Measurements from ENCODE around the gene BOLA3. TPM values are rescaled to one million over a fixed set of nuclear protein-coding genes. Genes with fewer than 3 reads are reported as not detected.

Gene BOLA3
- total RNA-seq, 2 donors from 2014 or later, result 60.4 to 174 TPM

- DNase-seq (ENCODE audit: low spot score), result no peak
- Histone ChIP-seq H3K27ac (no peak overlapping the region), H3K9me3 (peaks cover 0 to 4% of the 10 kb centered on the region in 2 donors), H3K36me3 (peaks cover 87% of the 10 kb centered on the region), H3K27me3 (no peaks in the 10 kb centered on the region), H3K4me3 (no peak overlapping the region), H3K4me1 (no peaks in the 10 kb centered on the region)
- no peak for TF ChIP-seq CTCF (IDR thresholded peaks at IDR 0.05)
These were observed 15.2 kb upstream of the BOLA3 start for GRCh38 chr2:74162951-74163350.

- DNase-seq (ENCODE audit: low spot score), result no peak
- Histone ChIP-seq H3K4me1 (no peaks in the 10 kb centered on the region), H3K4me3 (no peak overlapping the region), H3K36me3 (peaks cover 65% of the 10 kb centered on the region), H3K9me3 (no peaks in the 10 kb centered on the region), H3K27me3 (no peaks in the 10 kb centered on the region), H3K27ac (no peak overlapping the region)
- no peak for TF ChIP-seq CTCF (IDR thresholded peaks at IDR 0.05)
These were observed 8.1 kb upstream of the BOLA3 start for GRCh38 chr2:74155830-74156229.

- no peak for DNase-seq (ENCODE audit: low spot score)
These were observed 5.2 kb upstream of the BOLA3 start for GRCh38 chr2:74152954-74153353.

GRCh38 chr2:74149570-74150319 lies 2.0 kb upstream of the BOLA3 start:
- Histone ChIP-seq H3K4me1 (peaks cover 0 to 19% of the 10 kb centered on the region in 2 donors), H3K27ac (no peak overlapping the region), H3K9me3 (no peaks in the 10 kb centered on the region), H3K4me3 (no peak overlapping the region), H3K36me3 (peaks cover 14% of the 10 kb centered on the region), H3K27me3 (no peaks in the 10 kb centered on the region)
- TF ChIP-seq CTCF (IDR thresholded peaks at IDR 0.05), result no peak
- DNase-seq (ENCODE audit: low spot score), result no peak

More at GRCh38 chr2:74152954-74153353, 5.2 kb upstream of the BOLA3 start:
- Histone ChIP-seq H3K9me3 (no peaks in the 10 kb centered on the region), H3K36me3 (peaks cover 44% of the 10 kb centered on the region), H3K4me3 (no peak overlapping the region), H3K27ac (no peak overlapping the region), H3K4me1 (peaks cover 0 to 6% of the 10 kb centered on the region in 2 donors), H3K27me3 (no peaks in the 10 kb centered on the region)
- TF ChIP-seq CTCF (IDR thresholded peaks at IDR 0.05), result no peak

GRCh38 chr2:74149247-74149525 lies 1.5 kb upstream of the BOLA3 start:
- no peaks in the 10 kb centered on the region for H3K27me3 ChIP-seq
- DNase-seq (ENCODE audit: low spot score), result no peak
- no peaks in the 10 kb centered on the region for H3K9me3 ChIP-seq
- no peak overlapping the region for H3K27ac ChIP-seq
- no peak for TF ChIP-seq CTCF (IDR thresholded peaks at IDR 0.05)
- peaks cover 0 to 19% of the 10 kb centered on the region in 2 donors for H3K4me1 ChIP-seq
- H3K36me3 ChIP-seq, result peaks cover 8% of the 10 kb centered on the region
- H3K4me3 ChIP-seq, result no peak overlapping the region
